Vagina (tissue), 2 donors: Measurements from ENCODE around the gene LHX4. TPM values are rescaled to one million over a fixed set of nuclear protein-coding genes. Genes with fewer than 3 reads are reported as not detected.

Experiments used
- DNase-seq, 2 donors: peaks; one replicate each; pipeline ENCODE4 v3.0.0-alpha.2; 2017; ENCODE audit errors: extremely low spot score in 2 of 2
- H3K27ac ChIP-seq: fragments of 200-600 bp; sonication (generic); one replicate; pipeline ENCODE4 v1.5.1; 2019
- H3K27me3 ChIP-seq: fragments of 200-600 bp; sonication (generic); one replicate; pipeline ENCODE4 v1.5.1; 2019
- H3K36me3 ChIP-seq, 2 donors: fragments of 200-600 bp; sonication (generic); one replicate each; pipeline ENCODE4 v1.5.1; 2017 to 2019
- H3K4me1 ChIP-seq: fragments of 200-600 bp; sonication (generic); one replicate; pipeline ENCODE4 v1.5.1; 2019
- H3K4me3 ChIP-seq, 2 donors: fragments of 200-600 bp; sonication (generic); 1 replicate in 1 of 2; 2 replicates in 1 of 2; pipeline ENCODE4 v1.5.1; 2016 to 2019
- H3K9me3 ChIP-seq: fragments of 200-600 bp; sonication (generic); one replicate; pipeline ENCODE4 v1.5.1; 2019
- POLR2A ChIP-seq, 2 donors: fragments of 450-650 bp; IDR thresholded peaks; one replicate each; pipeline ENCODE4 v1.6.1; 2017; ENCODE audit warnings: antibody characterized with exemption in 2 of 2, mild to moderate bottlenecking in 2 of 2, moderate library complexity in 2 of 2
- POLR2AphosphoS5 ChIP-seq, 2 donors: sonication (generic); formaldehyde crosslinking; IDR thresholded peaks; one replicate each; pipeline ENCODE4 v1.9.0; 2017; ENCODE audit warnings: antibody characterized with exemption in 2 of 2, mild to moderate bottlenecking in 2 of 2, low read depth in 1 of 2; ENCODE audit not compliant: insufficient read depth in 1 of 2
- intact Hi-C: fragments of 100-400 bp; cut with DNase I; formaldehyde crosslinking; loops from one replicate; pipeline ENCODE4 v1.15.1; 2023
- total RNA-seq: library from RNA; depleted of rRNA; stranded (reverse); fragments of >200 nt; gene quantifications from one replicate; pipeline ENCODE4 v1.2.3, GENCODE V29; 2016
- TF ChIP-seq, protein P1 (sequence below), 3 experiments: fragments of 450-650 bp in 2 of 3; fragments of 200-600 bp in 1 of 3; sonication (generic) in 1 of 3; IDR thresholded peaks; one replicate each; pipeline ENCODE4 v1.5.1; 2017 to 2019; ENCODE audit warnings: antibody characterized with exemption in 3 of 3, mild to moderate bottlenecking in 2 of 3, moderate library complexity in 2 of 3

LHX4 gene
- total RNA-seq, 1 donor from 2014 or later = 0.98 TPM

DNA sequence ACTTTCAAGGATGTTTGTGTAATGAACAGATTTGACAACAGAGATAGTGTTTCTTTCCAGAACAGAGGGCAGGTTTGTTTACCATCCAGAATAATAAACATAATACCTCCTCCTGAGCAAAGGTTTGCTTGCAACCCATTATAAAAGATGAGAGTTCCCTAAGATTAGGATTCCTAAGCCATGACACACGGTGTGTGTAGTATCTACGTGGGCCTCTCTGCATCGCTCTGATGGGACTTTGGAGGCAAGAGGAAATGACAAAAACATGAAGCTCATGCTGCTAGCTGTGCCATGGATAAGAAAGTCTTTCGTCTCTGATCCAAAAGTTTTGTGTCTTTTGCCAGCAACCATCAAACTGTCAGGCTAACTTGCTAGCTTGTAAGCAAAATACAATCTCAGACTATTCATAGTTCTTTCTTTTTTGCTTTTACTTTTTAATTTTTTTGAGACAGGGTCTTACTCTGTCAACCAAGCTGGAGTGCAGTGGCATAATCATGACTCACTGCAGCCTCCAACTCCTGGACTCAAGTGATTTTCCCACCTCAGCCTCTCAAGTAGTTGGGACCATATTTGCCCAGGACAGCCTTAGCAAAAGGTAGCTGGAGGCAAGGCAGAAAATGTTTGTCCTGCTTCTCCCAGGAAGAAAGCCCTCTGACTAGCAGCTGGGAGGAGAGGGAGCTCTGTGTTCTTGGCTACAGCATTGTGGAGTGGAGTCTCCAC is 81.1 kb downstream of the LHX4 start:
- H3K36me3 ChIP-seq = no peaks in the 10 kb centered on the region
- H3K4me1 ChIP-seq = no peaks in the 10 kb centered on the region
- no peak overlapping the region for H3K27ac ChIP-seq
- intact Hi-C loops = no loop called here
- TF ChIP-seq POLR2AphosphoS5 (IDR thresholded peaks at IDR 0.05; ENCODE audit: insufficient read depth in 1 of 2, low read depth in 1 of 2) = no peak
- TF ChIP-seq POLR2A (IDR thresholded peaks at IDR 0.05) = no peak
- TF ChIP-seq, protein P1, sequence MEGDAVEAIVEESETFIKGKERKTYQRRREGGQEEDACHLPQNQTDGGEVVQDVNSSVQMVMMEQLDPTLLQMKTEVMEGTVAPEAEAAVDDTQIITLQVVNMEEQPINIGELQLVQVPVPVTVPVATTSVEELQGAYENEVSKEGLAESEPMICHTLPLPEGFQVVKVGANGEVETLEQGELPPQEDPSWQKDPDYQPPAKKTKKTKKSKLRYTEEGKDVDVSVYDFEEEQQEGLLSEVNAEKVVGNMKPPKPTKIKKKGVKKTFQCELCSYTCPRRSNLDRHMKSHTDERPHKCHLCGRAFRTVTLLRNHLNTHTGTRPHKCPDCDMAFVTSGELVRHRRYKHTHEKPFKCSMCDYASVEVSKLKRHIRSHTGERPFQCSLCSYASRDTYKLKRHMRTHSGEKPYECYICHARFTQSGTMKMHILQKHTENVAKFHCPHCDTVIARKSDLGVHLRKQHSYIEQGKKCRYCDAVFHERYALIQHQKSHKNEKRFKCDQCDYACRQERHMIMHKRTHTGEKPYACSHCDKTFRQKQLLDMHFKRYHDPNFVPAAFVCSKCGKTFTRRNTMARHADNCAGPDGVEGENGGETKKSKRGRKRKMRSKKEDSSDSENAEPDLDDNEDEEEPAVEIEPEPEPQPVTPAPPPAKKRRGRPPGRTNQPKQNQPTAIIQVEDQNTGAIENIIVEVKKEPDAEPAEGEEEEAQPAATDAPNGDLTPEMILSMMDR (IDR thresholded peaks at IDR 0.05) = no peak
- no peak overlapping the region for H3K4me3 ChIP-seq
- no peaks in the 10 kb centered on the region for H3K27me3 ChIP-seq
- no peak for DNase-seq
- no peaks in the 10 kb centered on the region for H3K9me3 ChIP-seq

DNA sequence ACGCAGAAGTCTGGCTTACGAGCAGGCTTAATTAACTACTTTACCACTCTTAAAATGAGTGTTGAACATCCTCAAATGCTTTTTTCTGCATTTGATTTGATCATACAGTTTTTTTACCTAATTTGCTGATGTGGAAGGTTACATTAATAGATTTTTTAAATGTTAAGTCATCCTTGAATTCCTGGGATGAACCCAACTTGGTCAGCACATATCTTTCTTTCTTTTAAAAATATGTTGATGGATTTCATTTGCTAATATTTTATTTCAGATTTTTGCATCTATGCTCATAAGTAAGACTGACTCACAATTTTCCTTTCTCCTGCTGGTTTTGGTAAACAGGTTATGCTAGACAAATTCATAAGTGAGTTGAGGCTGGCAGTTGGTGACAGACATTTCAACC is 82.9 kb downstream of the LHX4 start:
- Histone ChIP-seq H3K27ac (no peak overlapping the region), H3K9me3 (no peaks in the 10 kb centered on the region), H3K4me3 (no peak overlapping the region), H3K4me1 (no peaks in the 10 kb centered on the region), H3K27me3 (no peaks in the 10 kb centered on the region), H3K36me3 (no peaks in the 10 kb centered on the region)
- no peak for DNase-seq
- no peak for TF ChIP-seq POLR2A (IDR thresholded peaks at IDR 0.05)
- TF ChIP-seq POLR2AphosphoS5 (IDR thresholded peaks at IDR 0.05; ENCODE audit: insufficient read depth in 1 of 2, low read depth in 1 of 2) = no peak
- TF ChIP-seq, protein P1 (IDR thresholded peaks at IDR 0.05) = no peak
- intact Hi-C loops = no loop called here

DNA sequence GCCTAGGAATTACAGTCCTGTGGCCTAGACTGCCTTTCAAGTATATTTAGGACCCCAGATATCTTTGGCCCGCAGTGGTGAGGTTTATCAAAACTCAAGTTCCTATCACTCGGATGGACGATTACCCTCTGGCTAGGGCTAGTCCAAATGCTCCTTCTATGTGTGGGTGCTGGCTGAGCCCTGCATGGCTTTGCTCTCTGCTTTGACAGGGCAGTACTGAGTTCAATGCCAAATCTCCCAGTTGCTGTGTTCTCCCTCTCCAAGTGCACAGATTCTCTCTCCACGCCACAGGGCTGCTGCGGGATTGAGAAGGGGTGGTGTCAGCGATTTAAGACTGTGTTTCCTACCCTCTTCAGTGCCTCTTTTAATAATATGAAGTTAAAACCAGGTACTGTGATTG is 97.0 kb downstream of the LHX4 start:
- H3K4me1 ChIP-seq = no peaks in the 10 kb centered on the region
- H3K36me3 ChIP-seq = no peaks in the 10 kb centered on the region
- H3K27me3 ChIP-seq = no peaks in the 10 kb centered on the region
- TF ChIP-seq POLR2A (IDR thresholded peaks at IDR 0.05) (no peak), POLR2AphosphoS5 (IDR thresholded peaks at IDR 0.05; ENCODE audit: insufficient read depth in 1 of 2, low read depth in 1 of 2) (no peak)
- TF ChIP-seq, protein P1 (IDR thresholded peaks at IDR 0.05) = no peak
- intact Hi-C loops = no loop called here
- no peaks in the 10 kb centered on the region for H3K9me3 ChIP-seq
- DNase-seq = no peak
- H3K4me3 ChIP-seq = no peak overlapping the region
- H3K27ac ChIP-seq = no peak overlapping the region

Other genes starting within 250 kb of the LHX4 start
- gene QSOX1, start 75.4 kb upstream of the LHX4 start, total RNA-seq = 103 TPM